HG03060 (cell line): ENCODE measurements around the gene TEX12.
"Not testable (repeated sequence)": the region's sequence is repeated elsewhere in the genome, so short reads cannot be mapped to it uniquely, and the experiment has no call there.

Experiments
- ATAC-seq: cut with Tn5 transposase; IDR thresholded peaks from one replicate; pipeline ENCODE4 v1.9.1; 2021; ENCODE audit warnings: low read depth, moderate number of reproducible peaks; ENCODE audit not compliant: unreplicated experiment

Gene TEX12

GRCh38 chr11:112167145-112167544 is at the start of gene TEX12:
Gene TEX12 (plus strand): TSS chr11:112167372. CDS start chr11:112169269, 1,897 bp downstream.
- no peak for ATAC-seq

GRCh38 chr11:112118176-112118575 is 49.0 kb upstream of the TEX12 start:
- ATAC-seq = no peak

GRCh38 chr11:112121981-112122615 is 45.1 kb upstream of the TEX12 start:
- ATAC-seq = no peak

- ATAC-seq = no peak
Measured at GRCh38 chr11:112123129-112123528, 44.0 kb upstream of the TEX12 start.

- ATAC-seq = no peak
Measured at GRCh38 chr11:112127056-112127455, 40.1 kb upstream of the TEX12 start.

GRCh38 chr11:112128483-112129121 is 38.6 kb upstream of the TEX12 start:
- no peak for ATAC-seq

- ATAC-seq = no peak
Measured at GRCh38 chr11:112129656-112130055, 37.5 kb upstream of the TEX12 start.

- no peak for ATAC-seq
Measured at GRCh38 chr11:112132737-112133136, 34.4 kb upstream of the TEX12 start.

- ATAC-seq = no peak
Measured at GRCh38 chr11:112134473-112134872, 32.7 kb upstream of the TEX12 start.

GRCh38 chr11:112143597-112143996 is 23.6 kb upstream of the TEX12 start:
- no peak for ATAC-seq

GRCh38 chr11:112150517-112150916 is 16.7 kb upstream of the TEX12 start:
- ATAC-seq = no peak

GRCh38 chr11:112156153-112156955 is 10.8 kb upstream of the TEX12 start:
- ATAC-seq = no peak

- no peak for ATAC-seq
Measured at GRCh38 chr11:112156956-112157766, 10.0 kb upstream of the TEX12 start.

- ATAC-seq = no peak
Measured at GRCh38 chr11:112159098-112160065, 7.8 kb upstream of the TEX12 start.

- ATAC-seq = no peak
Measured at GRCh38 chr11:112160091-112160848, 6.9 kb upstream of the TEX12 start.

GRCh38 chr11:112161012-112161411 is 6.2 kb upstream of the TEX12 start:
- ATAC-seq = no peak

- not testable (repeated sequence) for ATAC-seq
Measured at GRCh38 chr11:112162200-112162599, 5.0 kb upstream of the TEX12 start.

GRCh38 chr11:112162761-112163546 is 4.2 kb upstream of the TEX12 start:
- no peak for ATAC-seq
